Left forelimb (tissue), 1 donor: Measurements from ENCODE around the gene SNRPA.
"Not testable (repeated sequence)": the region's sequence is repeated elsewhere in the genome, so short reads cannot be mapped to it uniquely, and the experiment has no call there.

ENCODE experiments used
- DNase-seq: peaks from one replicate; pipeline ENCODE4 v3.0.0-alpha.2; 2018; ENCODE audit warnings: low spot score

Gene SNRPA

DNA sequence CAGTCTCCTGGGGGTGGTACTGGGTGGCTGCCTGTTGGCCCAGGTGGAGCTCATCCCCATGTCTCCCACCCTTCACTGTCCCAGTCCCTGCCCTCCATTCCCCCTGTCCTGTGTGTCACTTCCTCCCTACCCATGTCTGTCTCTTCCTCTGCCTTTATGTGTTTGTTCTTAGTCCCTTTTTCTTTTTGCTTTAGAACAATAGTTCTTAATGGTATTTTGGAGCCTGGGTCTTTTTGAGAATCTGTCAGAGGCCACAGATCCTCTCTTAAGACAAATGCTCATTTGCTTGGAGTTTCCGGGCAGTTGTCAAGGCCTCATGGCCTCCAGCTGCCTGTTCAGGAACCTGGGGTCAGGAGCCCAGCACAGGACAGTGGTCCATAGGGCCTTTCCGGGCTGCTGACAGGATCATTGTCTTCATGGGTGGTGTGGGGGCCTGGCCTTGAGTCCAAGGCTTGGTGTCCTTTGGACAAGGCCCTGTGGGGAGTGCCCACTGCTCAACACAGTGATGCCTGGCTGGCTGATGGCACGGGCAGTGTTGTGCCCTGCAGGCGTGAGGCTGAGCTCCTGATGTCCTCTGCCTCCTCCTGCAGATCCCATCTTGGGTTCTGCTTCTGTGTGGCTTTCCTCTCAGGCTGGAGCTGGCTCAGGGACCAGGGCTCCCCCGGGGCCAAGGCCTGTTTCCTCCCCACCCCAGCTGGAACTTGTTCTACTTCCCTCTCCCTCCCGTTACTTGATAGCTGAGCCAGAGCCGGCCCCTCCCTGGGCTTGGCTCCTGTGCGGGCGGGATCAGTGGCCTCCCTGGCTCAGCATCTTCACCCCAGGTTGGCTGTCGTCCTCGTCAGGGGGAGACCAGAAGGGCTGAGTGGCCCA, 51.5 kb downstream of the SNRPA start:
- no peak for DNase-seq

DNA sequence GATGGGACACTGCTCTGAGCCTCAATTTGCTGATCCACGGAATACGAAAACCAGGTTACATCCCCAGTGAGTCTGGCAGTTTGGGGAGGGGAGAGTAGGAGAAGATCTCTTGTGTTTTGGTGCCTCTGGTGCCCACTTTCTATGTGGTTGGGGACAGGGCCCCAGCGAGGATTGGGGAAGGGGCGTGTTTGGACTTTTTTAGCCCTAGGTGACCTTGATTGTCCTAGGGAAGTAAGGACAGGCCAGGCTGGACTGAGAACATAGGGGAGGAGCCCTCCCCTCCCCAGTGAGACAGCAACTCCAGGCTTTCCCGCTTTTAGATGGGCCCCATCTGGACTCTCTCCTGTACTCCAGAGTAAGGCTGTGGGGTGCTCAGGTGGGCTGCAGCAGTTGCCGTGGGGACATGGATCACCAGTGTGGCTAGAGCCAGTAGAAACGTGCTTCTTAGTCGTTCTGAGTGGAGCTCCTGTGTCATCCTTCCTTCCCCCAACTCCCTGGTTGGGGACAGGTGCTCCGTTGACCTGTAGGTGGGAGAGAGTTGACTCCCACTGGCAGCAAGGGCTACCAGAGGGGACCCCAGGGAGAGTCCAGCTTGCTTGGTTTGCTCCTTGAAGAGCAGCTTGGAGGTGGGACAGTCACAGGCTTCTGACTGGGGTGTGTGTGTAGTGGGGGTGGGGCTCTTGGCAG, 52.3 kb downstream of the SNRPA start:
- DNase-seq = no peak

DNA sequence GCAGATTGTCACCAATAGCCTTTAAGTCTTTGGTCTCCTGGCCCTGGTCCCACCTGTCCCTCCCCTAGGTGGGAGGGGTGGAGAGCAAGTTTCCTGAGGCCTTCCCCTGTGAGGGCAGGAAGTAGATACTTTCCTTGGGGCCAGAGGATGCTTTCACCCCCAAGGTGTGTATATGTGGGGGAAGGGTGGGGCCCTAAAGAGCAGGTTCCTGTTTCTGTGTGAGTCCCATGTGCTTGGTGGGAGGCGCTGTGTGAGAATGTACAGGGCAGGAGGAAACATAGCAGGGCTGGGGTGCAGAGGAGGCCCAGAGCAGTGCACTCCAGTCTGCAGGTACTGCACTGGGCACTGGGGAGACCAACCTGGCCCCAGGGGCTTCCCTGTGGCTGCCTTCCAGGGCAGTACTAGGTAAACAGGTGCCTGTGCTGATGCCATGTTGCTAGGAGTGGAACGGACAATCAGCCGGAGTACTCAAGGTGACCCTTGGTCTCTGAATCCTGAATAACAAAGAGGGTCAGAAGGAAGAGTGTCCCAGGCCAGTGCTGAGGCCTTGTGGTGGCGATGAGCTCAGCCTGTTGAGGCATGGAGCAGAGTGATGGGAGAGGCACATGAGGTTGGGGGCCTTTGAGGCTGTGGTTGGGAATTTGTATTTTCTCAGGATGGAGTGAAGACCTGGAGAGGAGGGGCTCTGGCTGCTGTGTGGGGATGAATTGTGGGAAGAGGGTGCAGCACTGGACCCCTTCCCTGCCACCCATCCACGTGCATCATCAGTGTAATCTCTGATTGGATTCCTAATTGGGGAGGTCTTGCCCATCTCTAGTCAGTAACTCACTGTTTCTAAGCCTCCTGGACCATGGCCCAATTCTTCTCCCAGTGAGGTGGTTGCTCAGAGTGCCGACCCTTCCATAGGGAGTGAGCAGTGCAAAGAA, 53.1 kb downstream of the SNRPA start:
- no peak for DNase-seq

DNA sequence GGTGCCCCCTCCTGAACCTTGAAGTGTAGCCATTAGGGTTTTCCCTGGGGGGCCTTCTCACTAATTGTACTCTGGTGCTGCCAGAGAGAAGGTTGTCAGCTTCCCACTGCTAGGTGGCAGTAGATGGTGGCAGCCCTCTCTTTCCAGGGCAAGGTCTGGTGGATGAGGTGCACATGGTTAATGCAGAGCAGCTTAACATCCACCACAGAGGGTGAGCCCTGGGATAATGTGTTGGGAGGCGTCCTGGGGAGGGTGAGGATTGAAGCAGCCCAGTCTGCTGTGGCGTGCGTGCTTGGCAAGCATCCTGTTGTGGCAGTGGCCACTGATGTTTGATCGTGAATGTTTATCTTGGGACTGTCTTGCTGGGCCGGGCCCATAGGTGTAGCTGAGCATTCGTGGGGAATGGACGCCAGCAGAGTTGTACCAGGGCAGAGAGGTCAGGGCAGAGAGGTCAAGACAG, 53.8 kb downstream of the SNRPA start:
- DNase-seq = no peak

DNA sequence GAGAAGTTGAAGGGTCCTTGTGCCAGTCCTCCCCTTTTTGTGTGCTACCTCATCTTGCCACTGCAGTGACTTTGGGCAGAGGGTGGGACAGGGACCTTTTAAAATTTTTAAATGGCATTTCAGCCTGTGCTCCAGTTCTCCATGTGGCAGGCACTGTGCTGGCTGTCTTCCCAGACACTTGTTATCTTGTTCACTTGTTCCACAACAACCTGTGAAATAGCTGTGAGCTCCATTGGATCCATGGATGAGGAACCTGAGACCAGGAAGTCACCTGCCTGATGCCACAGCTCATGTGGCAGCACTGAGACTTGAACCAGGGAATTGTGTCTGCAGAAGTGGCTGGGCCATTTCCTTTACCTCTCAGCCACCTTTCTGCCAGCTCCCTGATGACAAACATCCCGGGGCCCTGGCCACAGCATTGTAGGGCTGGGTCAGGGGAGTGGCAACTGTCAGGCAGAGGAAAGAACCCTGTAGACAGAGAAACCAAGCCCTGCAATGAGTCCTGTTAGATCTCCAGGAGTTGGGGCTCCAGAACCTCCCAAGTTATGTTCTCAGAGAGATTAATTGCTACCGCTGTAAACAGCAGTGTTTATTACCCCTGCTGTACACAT, 54.4 kb downstream of the SNRPA start:
- no peak for DNase-seq

DNA sequence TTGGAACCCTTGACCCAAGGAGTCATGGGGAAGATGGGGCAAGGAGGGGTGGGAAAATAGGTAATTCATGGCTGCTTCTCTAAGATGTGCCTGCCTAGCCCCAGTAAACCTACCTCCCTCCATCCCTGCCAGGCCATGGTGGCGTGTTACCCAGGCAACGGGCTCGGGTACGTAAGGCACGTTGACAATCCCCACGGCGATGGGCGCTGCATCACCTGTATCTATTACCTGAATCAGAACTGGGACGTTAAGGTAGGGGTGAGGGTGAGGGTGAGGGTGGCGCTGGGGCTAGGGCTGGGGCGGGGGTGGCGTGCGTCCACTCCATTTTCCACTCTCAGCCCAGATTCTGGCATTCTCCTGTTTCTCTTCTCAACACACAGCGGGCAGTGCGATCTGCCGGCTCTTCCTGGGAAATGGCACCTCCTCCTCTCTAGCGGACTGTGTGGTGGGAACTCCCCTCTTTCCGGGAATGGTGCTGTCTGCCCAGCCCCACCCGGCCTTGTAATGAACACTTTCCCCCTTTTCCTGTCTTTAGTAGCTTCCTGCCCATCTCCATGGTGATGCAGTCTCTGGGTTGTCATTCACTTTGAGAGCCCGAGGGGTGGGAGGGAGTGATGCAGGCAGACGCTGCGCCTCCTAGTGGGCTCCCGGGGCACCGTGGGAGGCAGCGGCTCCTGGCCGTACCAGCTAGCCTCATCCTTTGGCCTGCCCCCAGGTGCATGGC, 55.6 kb downstream of the SNRPA start:
- DNase-seq = peak; percentile 85

DNA sequence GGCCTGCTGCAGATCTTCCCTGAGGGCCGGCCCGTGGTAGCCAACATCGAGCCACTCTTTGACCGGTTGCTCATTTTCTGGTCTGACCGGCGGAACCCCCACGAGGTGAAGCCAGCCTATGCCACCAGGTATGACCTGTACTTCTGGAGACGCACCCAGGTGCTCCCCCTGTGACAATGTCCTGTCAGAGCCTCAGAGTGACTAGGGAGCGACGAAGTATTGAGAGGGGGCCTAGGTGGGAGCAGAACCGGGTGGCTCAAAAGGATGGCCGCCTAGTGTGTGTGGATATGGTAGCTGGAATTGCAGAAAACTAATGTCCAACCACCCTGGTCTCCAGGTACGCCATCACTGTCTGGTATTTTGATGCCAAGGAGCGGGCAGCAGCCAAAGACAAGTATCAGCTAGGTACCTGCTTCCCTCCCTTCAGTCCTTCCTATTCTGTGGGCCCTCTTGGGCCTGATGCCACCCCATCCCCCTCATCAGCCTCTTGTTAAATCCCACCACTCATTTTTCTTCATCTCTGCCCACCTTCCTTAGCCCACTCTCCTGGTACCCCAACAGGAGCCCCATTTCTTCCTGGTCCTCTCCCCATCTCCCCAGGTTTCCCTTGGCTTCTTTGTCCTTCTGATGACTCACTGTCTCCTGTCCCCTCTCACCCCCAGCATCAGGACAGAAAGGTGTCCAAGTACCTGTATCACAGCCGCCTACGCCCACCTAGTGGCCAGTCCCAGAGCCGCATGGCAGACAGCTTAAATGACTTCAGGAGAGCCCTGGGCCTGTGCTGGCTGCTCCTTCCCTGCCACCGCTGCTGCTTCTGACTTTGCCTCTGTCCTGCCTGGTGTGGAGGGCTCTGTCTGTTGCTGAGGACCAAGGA, 56.4 kb downstream of the SNRPA start:
- no peak for DNase-seq

DNA sequence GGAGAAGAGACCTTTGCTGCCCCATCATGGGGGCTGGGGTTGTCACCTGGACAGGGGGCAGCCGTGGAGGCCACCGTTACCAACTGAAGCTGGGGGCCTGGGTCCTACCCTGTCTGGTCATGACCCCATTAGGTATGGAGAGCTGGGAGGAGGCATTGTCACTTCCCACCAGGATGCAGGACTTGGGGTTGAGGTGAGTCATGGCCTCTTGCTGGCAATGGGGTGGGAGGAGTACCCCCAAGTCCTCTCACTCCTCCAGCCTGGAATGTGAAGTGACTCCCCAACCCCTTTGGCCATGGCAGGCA, 57.0 kb downstream of the SNRPA start:
- DNase-seq = no peak

DNA sequence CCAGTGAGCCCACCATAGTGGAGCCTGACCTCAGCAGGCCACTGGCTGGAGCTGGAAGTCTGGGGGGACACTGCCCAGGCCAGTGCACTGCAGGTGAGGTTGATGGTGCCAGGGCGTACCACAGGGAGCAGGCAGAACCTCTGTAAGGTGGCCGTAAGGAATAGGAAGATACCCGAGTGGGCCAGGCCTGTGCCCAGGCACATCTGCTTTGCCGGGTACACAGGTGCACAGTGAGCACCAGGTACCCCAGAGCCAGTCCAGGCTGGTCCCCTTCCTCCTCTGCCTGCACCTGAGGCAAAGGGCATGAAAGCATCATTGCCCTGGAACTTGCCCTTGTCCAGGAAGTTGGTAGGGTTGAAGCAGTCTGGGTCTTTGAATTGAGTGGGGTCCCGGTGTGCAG, 57.5 kb downstream of the SNRPA start:
- DNase-seq = no peak

DNA sequence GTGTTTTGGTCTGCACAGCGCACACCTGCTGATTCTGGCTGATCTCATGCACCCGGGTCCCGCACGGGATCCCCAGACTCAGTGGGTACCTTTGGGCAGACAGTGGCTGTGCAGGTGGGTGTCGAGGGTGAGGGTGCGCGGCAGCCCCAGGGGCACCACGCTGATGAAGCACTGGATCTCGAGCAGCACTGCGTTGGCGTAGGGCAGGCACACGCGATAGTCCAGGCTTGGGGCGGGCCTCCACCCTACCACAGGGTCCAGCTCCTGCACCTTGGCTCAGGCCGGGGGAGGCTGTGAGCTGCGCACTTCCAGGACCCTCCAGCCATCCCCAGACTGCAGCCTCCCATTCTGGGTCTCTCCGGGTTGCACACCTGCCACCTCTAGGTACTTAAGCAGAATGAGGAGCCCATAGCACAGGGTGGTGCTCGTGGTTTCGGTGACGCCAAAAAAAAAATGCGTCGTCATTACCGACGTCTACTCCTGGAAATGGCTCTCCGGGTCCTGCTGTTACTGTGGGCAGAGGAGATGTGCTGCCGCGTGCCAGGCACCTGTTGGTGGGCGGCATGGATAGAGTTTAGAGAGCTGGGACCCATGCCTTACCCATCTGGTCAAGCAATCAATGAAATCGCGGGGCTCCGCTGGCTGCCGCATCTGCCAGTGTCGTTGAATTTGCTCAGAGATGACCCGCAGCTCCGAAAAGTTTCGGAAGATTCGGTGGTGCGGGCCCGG, 58.5 kb downstream of the SNRPA start:
- no peak for DNase-seq

DNA sequence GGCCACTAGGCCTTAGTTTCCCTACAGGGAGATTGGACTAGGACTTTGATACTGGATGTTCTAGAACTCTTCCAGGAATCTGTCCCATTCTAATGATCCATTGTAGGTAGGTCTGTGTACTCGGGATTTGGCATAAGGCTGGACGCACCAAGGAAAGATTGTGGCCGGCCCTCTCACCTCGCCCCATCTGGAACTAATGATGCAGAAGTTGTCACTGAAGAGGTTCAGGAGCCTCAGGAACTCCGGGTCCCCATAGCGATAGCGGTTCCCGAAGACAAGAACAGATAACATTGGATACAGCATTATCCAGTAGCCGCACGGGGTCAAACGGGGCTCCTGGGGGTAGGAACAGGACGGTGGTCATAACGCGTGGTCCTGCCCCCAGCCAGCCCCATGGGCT, 59.2 kb downstream of the SNRPA start:
- no peak for DNase-seq

DNA sequence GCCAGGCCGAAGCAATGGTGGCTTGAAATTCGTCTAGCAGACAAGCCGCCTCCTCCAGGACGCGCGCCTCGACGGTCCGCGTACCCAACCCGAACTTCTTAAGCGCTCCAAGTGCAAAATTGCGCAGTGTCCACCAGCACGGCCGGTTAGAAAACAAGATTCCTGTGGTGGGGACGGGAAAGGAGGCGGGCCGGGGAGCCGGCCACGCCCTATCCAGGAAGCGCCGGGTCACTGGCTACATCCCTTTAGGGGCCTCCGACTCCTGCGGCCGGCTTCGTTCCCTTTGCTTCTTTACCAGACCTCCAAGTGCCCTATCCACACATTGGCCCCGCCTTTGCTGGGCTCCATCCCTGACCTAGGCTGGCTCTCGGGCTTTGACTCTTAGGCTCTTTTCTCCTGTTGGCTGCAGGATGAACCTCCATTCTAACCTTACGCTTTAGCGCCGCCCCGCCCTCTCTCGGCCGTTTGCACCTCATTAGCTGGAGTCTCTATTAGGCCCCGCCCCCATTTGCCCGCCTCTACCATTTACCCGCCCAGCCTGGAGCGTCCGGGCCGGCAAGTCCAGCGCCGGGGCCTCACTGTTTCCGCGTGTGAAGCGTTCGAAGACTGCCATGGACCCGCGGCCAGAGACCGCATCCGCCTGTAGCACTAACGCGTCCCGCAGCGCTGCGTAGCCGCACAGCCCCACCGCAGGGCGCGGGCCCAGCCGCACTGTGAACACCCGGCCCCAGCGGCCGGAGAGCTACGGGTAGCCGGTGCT, 59.8 kb downstream of the SNRPA start:
- DNase-seq = peak; percentile 87

DNA sequence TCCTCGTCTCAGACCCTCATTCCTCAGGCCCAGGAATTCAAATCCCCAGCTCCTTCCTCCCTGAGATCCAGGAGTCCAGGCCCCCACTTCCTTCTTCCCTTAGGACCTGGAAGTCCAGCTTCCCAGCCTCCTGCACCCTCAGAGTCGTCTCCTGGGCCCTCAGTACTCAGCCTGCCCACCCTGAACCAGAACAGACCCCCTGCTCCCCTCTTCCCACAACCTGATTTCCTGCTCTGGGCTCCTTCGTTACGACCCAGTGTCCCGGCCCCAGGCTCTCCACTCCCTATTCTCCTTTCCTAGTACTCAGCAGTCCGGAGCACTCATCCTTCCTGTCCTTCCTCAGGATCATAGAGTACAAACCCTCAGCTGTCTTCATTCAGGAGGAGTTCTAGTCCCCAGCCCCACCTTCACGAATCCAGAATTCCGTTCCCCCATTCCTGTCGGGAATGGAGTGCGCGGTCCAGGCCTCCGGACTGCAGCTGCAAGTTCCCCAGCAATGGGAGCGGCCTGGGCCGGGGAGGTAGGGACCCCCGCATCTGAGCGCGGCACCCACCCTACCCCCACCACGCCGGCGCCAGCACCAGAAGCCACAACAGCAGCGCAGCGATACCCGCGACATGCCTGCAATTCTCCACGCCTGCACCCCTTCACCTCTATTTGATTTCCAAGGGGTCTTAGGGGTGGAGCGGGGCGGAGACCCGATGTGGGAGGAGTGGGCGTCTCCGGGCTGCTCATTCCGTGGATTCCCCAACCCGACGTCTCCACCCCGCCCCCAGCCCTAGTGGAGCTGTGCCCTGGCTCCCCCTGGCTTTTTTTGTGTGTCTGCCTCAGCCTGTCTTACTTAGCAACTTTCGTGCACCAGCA, 60.7 kb downstream of the SNRPA start:
- no peak for DNase-seq

DNA sequence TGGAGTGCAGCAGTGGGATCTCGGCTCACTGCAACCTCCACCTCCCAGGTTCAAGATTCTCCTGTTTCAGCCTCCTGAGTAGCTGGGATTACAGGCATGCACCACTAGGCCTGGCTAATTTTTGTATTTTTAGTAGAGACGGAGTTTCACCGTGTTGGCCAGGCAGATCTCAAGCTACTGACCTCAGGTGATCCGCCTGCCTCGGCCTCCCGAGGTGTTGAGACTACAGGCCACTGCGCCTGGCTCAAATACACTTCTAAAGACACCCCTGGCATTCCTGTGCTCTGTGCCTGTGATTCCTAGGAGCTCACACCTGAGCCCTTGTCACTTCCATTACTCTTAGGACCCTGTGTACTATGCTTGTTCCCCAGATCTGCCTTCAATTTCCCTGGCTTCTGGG, 61.6 kb downstream of the SNRPA start:
- not testable (repeated sequence) for DNase-seq

DNA sequence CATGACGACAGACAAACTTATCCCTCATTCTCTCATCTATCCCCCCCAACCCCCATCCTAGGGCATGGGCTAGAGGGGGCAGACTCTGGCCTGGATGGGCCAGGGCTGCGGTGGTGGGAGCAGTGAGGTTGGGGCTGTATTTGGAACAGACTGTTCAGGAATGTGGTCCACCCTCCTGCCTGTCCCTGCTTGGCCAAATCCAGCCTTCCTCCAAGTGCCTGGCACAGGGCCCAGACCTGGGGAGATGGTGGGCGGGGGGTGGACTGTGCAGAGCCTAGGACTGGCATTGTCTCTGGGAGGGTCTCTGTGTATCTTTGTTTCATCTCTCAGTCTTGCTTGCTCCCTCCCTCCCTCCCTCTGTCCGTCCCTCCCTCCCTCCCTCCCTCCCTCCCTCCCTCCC, 62.2 kb downstream of the SNRPA start:
- no peak for DNase-seq
